Glutamatergic neuron (in vitro differentiated cells): Measurements from ENCODE around the gene CAMK1D. TPM values are rescaled to one million over a fixed set of nuclear protein-coding genes. Genes with fewer than 3 reads are reported as not detected.

Experiments
- DNase-seq: peaks from one replicate; pipeline ENCODE4 v3.0.0; 2022
- H3K27ac Mint-ChIP-seq: one replicate; pipeline ENCODE4 v1.8.0; 2020; ENCODE audit warnings: mild to moderate bottlenecking, mixed read lengths, inconsistent platforms; ENCODE audit not compliant: unreplicated experiment
- H3K27me3 Mint-ChIP-seq: one replicate; pipeline ENCODE4 v1.8.0; 2020; ENCODE audit warnings: mild to moderate bottlenecking, moderate library complexity, mixed read lengths, inconsistent platforms; ENCODE audit not compliant: unreplicated experiment
- H3K36me3 Mint-ChIP-seq: one replicate; pipeline ENCODE4 v1.8.0; 2020; ENCODE audit warnings: mild to moderate bottlenecking, mixed read lengths, inconsistent platforms; ENCODE audit not compliant: unreplicated experiment
- H3K4me1 Mint-ChIP-seq: one replicate; pipeline ENCODE4 v1.8.0; 2020; ENCODE audit warnings: mild to moderate bottlenecking, low read depth, mixed read lengths, inconsistent platforms; ENCODE audit not compliant: unreplicated experiment
- H3K4me3 Mint-ChIP-seq: one replicate; pipeline ENCODE4 v1.8.0; 2020; ENCODE audit warnings: mild to moderate bottlenecking, mixed read lengths, inconsistent platforms; ENCODE audit not compliant: unreplicated experiment
- H3K9me3 Mint-ChIP-seq: one replicate; pipeline ENCODE4 v1.8.0; 2020; ENCODE audit warnings: mild to moderate bottlenecking, moderate library complexity, mixed read lengths, inconsistent platforms; ENCODE audit not compliant: unreplicated experiment
- CTCF ChIP-seq: fragments of 200-600 bp; sonication (generic); IDR thresholded peaks from one replicate; pipeline ENCODE4 v1.5.0; 2021; ENCODE audit not compliant: partially characterized antibody, unreplicated experiment
- total RNA-seq: library from RNA; stranded (reverse); fragmentation: NEBNext Ultra II Directional; extraction: Animal tissue kit (Norgen Biotek cat#: 25700); gene quantifications from one replicate; pipeline ENCODE4 v1.2.1, GENCODE V29; 2021; ENCODE audit not compliant: unreplicated experiment

CAMK1D gene
- total RNA-seq, 1 donor from 2014 or later: 29.8 TPM

- Mint-ChIP-seq H3K9me3 (no peaks in the 10 kb centered on the region), H3K4me3 (no peak overlapping the region), H3K27ac (no peak overlapping the region), H3K27me3 (no peaks in the 10 kb centered on the region), H3K4me1 (no peaks in the 10 kb centered on the region), H3K36me3 (no peaks in the 10 kb centered on the region)
- TF ChIP-seq CTCF: no peak
- DNase-seq: no peak
These were observed 30.3 kb upstream of the CAMK1D start for GRCh38 chr10:12319076-12319475.

GRCh38 chr10:12320892-12321291 is 28.5 kb upstream of the CAMK1D start:
- Mint-ChIP-seq H3K27me3 (no peaks in the 10 kb centered on the region), H3K9me3 (no peaks in the 10 kb centered on the region), H3K4me3 (no peak overlapping the region), H3K27ac (no peak overlapping the region), H3K36me3 (no peaks in the 10 kb centered on the region), H3K4me1 (no peaks in the 10 kb centered on the region)
- no peak for DNase-seq
- TF ChIP-seq CTCF: no peak

GRCh38 chr10:12321641-12322040 is 27.7 kb upstream of the CAMK1D start:
- no peak for TF ChIP-seq CTCF
- Mint-ChIP-seq H3K9me3 (no peaks in the 10 kb centered on the region), H3K4me3 (no peak overlapping the region), H3K4me1 (no peaks in the 10 kb centered on the region), H3K27ac (no peak overlapping the region), H3K36me3 (no peaks in the 10 kb centered on the region), H3K27me3 (no peaks in the 10 kb centered on the region)
- no peak for DNase-seq

- no peak for DNase-seq
- H3K27me3 Mint-ChIP-seq: no peaks in the 10 kb centered on the region
These were observed 26.7 kb upstream of the CAMK1D start for GRCh38 chr10:12322583-12323131.

More at GRCh38 chr10:12322583-12323131, 26.7 kb upstream of the CAMK1D start:
- Mint-ChIP-seq H3K4me3 (no peak overlapping the region), H3K4me1 (no peaks in the 10 kb centered on the region), H3K36me3 (no peaks in the 10 kb centered on the region), H3K27ac (no peak overlapping the region), H3K9me3 (no peaks in the 10 kb centered on the region)
- TF ChIP-seq CTCF: no peak
